22Rv1 (cell line): ENCODE measurements around the gene CHD1.

Experiments used
- ZFX ChIP-seq: fragments of 450-650 bp; IDR thresholded peaks from 2 replicates; pipeline ENCODE4 v1.6.1; 2017; ENCODE audit warnings: antibody characterized with exemption, borderline replicate concordance
- TF ChIP-seq, protein P1 (sequence below): fragments of 450-650 bp; IDR thresholded peaks from 2 replicates; pipeline ENCODE4 v1.5.1; 2017; ENCODE audit warnings: mild to moderate bottlenecking

DNA sequence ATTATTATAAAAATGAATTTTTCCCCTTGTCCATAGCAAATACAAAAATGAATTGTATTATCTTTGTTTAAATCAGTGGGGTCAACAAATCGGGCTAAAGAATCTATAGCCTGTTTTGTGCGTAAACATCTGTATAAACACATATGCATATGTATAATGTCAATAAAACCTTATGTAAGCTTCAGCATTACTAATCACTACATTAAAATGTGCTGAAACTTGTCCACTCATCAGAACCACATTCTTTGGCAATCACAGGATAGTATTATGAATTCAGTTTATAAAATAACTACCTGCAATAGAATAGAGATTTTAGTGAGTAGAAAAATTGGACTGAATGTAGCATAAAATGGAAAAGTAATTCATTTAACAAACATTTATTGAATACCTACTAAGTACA lies 124.7 kb downstream of the CHD1 start:
- TF ChIP-seq, protein P1, sequence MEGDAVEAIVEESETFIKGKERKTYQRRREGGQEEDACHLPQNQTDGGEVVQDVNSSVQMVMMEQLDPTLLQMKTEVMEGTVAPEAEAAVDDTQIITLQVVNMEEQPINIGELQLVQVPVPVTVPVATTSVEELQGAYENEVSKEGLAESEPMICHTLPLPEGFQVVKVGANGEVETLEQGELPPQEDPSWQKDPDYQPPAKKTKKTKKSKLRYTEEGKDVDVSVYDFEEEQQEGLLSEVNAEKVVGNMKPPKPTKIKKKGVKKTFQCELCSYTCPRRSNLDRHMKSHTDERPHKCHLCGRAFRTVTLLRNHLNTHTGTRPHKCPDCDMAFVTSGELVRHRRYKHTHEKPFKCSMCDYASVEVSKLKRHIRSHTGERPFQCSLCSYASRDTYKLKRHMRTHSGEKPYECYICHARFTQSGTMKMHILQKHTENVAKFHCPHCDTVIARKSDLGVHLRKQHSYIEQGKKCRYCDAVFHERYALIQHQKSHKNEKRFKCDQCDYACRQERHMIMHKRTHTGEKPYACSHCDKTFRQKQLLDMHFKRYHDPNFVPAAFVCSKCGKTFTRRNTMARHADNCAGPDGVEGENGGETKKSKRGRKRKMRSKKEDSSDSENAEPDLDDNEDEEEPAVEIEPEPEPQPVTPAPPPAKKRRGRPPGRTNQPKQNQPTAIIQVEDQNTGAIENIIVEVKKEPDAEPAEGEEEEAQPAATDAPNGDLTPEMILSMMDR: no peak
- no peak for TF ChIP-seq ZFX
